ENCODE data around the gene FAM120B.
A peak's percentile ranks its signal among the peaks of the same experiment; 100 is the strongest.

Gene FAM120B

DNA sequence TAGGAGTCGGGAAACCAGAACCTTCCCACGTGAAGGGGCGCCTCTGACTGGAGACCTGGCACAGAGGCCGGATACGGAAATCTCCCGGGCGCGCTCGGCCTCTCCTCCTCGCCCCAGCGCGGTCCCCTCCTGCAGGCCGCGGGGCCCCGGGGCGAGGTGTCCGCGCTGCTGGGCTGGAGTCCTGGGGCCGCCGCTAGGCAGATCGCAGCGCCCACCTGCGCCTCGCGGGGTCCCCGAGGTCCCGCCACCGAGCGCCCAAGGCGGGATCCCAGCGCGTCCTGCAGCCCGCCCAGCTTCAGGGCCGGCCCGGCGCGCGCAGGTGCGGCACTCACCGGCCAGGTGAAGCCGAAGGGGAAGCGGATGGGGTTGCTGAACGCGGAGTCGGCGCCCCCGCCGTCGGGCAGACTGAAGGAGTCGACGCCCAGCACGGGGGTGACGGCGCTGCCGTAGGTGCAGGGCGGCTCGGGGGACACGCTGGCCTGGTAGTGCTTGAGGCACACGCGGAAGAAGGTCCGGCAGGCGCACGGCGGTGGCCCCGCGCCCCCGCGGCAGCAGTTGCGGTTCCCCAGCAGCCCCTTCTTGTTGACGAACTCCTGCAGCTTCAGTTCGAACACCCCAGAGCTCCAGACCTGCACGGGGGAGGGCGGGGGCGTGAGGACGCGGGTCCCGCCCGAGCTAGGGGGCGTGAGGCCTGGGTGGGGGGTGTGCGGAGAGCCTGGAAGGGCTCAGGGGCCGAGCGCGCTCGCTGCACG is 17.2 kb upstream of the FAM120B start:
- H3K9me3 ChIP-seq (ENCODE audit: insufficient read depth, low read length): no peaks in the 10 kb centered on the region
- peak overlapping the region; percentile 74 for H3K9ac ChIP-seq (ENCODE audit: insufficient read length, low read depth)
- H3K27me3 ChIP-seq (ENCODE audit: insufficient read depth, insufficient read length): peaks cover 79% of the 10 kb centered on the region
- DNase-seq (ENCODE audit: low read depth, low spot score): no peak
- H3K4me1 ChIP-seq (ENCODE audit: insufficient read depth, insufficient read length): peaks cover 5% of the 10 kb centered on the region
- TF ChIP-seq SUZ12 (IDR thresholded peaks at IDR 0.05; ENCODE audit: extremely low read depth, insufficient read depth, insufficient read length): no peak
- TF ChIP-seq YY1 (IDR thresholded peaks at IDR 0.05; ENCODE audit: insufficient read depth, insufficient read length): no peak
- TF ChIP-seq ZNF274 (IDR thresholded peaks at IDR 0.05; ENCODE audit: low read depth, low read length): no peak
- H3K4me3 ChIP-seq (ENCODE audit: insufficient read length, low read depth): peak overlapping the region; percentile 46
- H3K36me3 ChIP-seq (ENCODE audit: insufficient read depth, insufficient read length, low read length): peaks cover 2% of the 10 kb centered on the region

DNA sequence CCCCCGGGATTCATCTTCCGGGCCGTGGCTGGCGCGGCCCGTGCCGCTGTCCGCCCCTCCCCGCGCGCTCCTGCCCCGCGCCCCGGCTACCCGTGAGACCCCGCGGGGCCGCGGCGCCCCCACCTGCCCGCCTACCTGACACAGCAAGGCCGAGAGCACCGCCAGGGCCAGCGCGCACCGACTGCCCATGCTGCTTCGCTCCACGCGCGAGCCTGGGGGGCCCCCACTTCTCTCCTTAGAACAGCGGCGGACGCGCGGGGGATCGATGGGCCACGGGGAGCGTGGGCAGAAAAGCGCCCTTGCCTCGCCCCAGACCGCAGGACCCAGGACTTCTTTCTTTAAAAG is 16.6 kb upstream of the FAM120B start:
- Histone ChIP-seq H3K9me3 (ENCODE audit: insufficient read depth, low read length) (no peaks in the 10 kb centered on the region), H3K27me3 (ENCODE audit: insufficient read depth, insufficient read length) (peaks cover 85% of the 10 kb centered on the region), H3K4me1 (ENCODE audit: insufficient read depth, insufficient read length) (peaks cover 5% of the 10 kb centered on the region), H3K36me3 (ENCODE audit: insufficient read depth, insufficient read length, low read length) (peaks cover 2% of the 10 kb centered on the region), H3K9ac (ENCODE audit: insufficient read length, low read depth) (peak overlapping the region; percentile 74), H3K4me3 (ENCODE audit: insufficient read length, low read depth) (peak overlapping the region; percentile 43)
- no peak for TF ChIP-seq SUZ12 (IDR thresholded peaks at IDR 0.05; ENCODE audit: extremely low read depth, insufficient read depth, insufficient read length)
- TF ChIP-seq YY1 (IDR thresholded peaks at IDR 0.05; ENCODE audit: insufficient read depth, insufficient read length): no peak
- TF ChIP-seq ZNF274 (IDR thresholded peaks at IDR 0.05; ENCODE audit: low read depth, low read length): no peak
- no peak for DNase-seq (ENCODE audit: low read depth, low spot score)

- Histone ChIP-seq H3K36me3 (ENCODE audit: insufficient read depth, insufficient read length, low read length) (no peaks in the 10 kb centered on the region), H3K9ac (ENCODE audit: insufficient read length, low read depth) (peak within 1 kb of the TSS; percentile 61), H3K4me1 (ENCODE audit: insufficient read depth, insufficient read length) (peaks cover 7% of the 10 kb centered on the region), H3K9me3 (ENCODE audit: insufficient read depth, low read length) (no peaks in the 10 kb centered on the region), H3K4me3 (ENCODE audit: insufficient read length, low read depth) (peak within 1 kb of the TSS; percentile 43), H3K27me3 (ENCODE audit: insufficient read depth, insufficient read length) (peaks cover 88% of the 10 kb centered on the region)
- no peak for DNase-seq (ENCODE audit: low read depth, low spot score)
- TF ChIP-seq YY1 (IDR thresholded peaks at IDR 0.05; ENCODE audit: insufficient read depth, insufficient read length): no peak
- no peak for TF ChIP-seq ZNF274 (IDR thresholded peaks at IDR 0.05; ENCODE audit: low read depth, low read length)
- no peak for TF ChIP-seq SUZ12 (IDR thresholded peaks at IDR 0.05; ENCODE audit: extremely low read depth, insufficient read depth, insufficient read length)
Observed at GRCh38 chr6:170290296-170291128, 16.0 kb upstream of the FAM120B start, which contains the start of gene DLL1. DLL1 (minus strand) TSS chr6:170291078; CDS start chr6:170290139, 939 bp downstream.

DNA sequence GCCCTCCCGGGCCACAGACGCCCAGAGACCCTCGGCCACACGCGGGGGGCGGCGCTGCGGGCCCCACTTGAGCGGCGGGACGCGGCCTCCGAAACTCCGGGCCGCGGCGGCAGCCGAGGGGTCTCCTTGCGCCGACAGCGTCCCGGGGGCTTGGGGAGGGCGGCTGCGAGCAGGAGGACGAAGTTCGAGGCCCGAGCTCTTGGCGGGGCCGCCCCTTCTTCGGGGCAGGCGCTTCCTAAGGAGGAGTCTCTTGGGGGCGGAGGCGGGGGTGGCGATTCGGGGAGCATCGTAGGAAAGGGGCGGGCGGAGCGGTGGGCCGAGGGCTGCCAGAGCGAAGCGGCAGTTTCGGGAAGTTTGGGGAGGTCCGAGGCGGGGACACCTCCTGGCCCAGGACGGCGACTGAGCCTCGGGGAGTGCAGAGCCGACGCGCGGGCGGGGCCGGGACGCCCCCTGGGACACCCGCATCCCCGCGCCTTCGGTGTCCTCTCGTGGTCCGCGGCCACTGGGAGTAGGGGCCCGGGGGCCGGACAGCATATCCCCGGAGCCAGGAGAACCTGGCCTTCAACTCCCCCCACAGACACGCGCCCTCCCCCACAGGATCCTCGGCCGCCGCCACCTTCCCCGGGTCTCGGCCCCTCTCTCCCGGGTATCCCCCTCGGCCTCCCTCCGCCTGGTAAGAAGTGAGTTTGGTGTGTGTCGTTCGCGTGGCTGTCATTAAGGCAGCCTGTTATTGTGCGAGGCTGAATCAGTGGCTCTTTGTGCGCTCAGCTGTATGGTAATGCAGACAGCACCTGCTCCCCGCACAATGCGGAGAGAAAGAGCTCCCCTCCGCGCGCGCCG is 15.1 kb upstream of the FAM120B start:
- TF ChIP-seq ZNF274 (IDR thresholded peaks at IDR 0.05; ENCODE audit: low read depth, low read length) (no peak), SUZ12 (IDR thresholded peaks at IDR 0.05; ENCODE audit: extremely low read depth, insufficient read depth, insufficient read length) (peak; percentile 18)
- Histone ChIP-seq H3K27me3 (ENCODE audit: insufficient read depth, insufficient read length) (peaks cover 87% of the 10 kb centered on the region), H3K4me3 (ENCODE audit: insufficient read length, low read depth) (peak overlapping the region; percentile 25), H3K9me3 (ENCODE audit: insufficient read depth, low read length) (no peaks in the 10 kb centered on the region), H3K9ac (ENCODE audit: insufficient read length, low read depth) (no peak overlapping the region), H3K36me3 (ENCODE audit: insufficient read depth, insufficient read length, low read length) (no peaks in the 10 kb centered on the region), H3K4me1 (ENCODE audit: insufficient read depth, insufficient read length) (peaks cover 7% of the 10 kb centered on the region)
- DNase-seq (ENCODE audit: low read depth, low spot score): peak; percentile 55

GRCh38 chr6:170292111-170292406 is 14.5 kb upstream of the FAM120B start:
- no peaks in the 10 kb centered on the region for H3K9me3 ChIP-seq (ENCODE audit: insufficient read depth, low read length)
- no peak for TF ChIP-seq YY1 (IDR thresholded peaks at IDR 0.05; ENCODE audit: insufficient read depth, insufficient read length)
- TF ChIP-seq SUZ12 (IDR thresholded peaks at IDR 0.05; ENCODE audit: extremely low read depth, insufficient read depth, insufficient read length): no peak
- no peak for TF ChIP-seq ZNF274 (IDR thresholded peaks at IDR 0.05; ENCODE audit: low read depth, low read length)
- no peaks in the 10 kb centered on the region for H3K36me3 ChIP-seq (ENCODE audit: insufficient read depth, insufficient read length, low read length)
- H3K9ac ChIP-seq (ENCODE audit: insufficient read length, low read depth): peak overlapping the region; percentile 18
- peaks cover 91% of the 10 kb centered on the region for H3K27me3 ChIP-seq (ENCODE audit: insufficient read depth, insufficient read length)
- DNase-seq (ENCODE audit: low read depth, low spot score): no peak
- H3K4me3 ChIP-seq (ENCODE audit: insufficient read length, low read depth): peak overlapping the region; percentile 25
- peaks cover 7% of the 10 kb centered on the region for H3K4me1 ChIP-seq (ENCODE audit: insufficient read depth, insufficient read length)

DNA sequence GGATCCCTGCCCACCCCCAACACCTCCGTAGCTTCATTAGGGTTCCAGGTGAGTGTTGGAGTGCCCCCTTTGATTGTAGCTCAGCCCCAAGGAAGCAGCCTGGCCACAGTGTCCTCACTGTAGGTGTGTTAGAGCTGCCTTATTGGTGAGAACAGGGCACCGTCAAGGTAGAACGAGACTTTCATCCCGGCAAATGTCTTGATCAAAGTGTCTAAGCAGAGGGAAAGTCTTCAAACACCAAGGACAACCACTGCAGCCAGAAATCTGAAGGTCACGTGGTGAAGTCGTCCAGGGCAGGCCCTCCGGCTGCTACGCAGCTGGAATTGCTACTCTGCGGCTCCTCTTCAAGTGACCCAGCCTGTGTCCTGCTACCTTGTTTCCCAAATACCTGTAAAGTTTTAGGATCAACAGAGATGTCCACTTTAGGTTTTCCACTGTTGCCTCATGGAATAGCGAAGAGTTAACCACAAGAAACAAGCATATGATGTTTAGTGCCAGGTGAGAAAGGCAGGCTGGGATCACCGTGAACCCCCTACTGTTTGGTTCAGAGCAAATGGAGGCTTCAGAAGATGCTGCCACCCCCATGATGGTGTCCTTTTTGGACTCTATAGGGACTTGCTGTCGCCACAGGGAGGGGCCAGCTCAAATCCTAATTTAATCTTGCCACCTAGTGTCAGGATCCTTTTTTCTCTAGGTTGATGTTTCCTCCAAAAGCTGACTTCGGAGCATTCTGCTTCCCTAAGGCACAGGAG is 14.0 kb upstream of the FAM120B start:
- peak overlapping the region; percentile 18 for H3K9ac ChIP-seq (ENCODE audit: insufficient read length, low read depth)
- H3K4me3 ChIP-seq (ENCODE audit: insufficient read length, low read depth): no peak overlapping the region
- no peaks in the 10 kb centered on the region for H3K36me3 ChIP-seq (ENCODE audit: insufficient read depth, insufficient read length, low read length)
- DNase-seq (ENCODE audit: low read depth, low spot score): no peak
- peaks cover 91% of the 10 kb centered on the region for H3K27me3 ChIP-seq (ENCODE audit: insufficient read depth, insufficient read length)
- TF ChIP-seq ZNF274 (IDR thresholded peaks at IDR 0.05; ENCODE audit: low read depth, low read length) (no peak), SUZ12 (IDR thresholded peaks at IDR 0.05; ENCODE audit: extremely low read depth, insufficient read depth, insufficient read length) (no peak), YY1 (IDR thresholded peaks at IDR 0.05; ENCODE audit: insufficient read depth, insufficient read length) (no peak)
- peaks cover 7% of the 10 kb centered on the region for H3K4me1 ChIP-seq (ENCODE audit: insufficient read depth, insufficient read length)
- H3K9me3 ChIP-seq (ENCODE audit: insufficient read depth, low read length): no peaks in the 10 kb centered on the region
